Chondrocyte (in vitro differentiated cells): Measurements from ENCODE around the gene IVD. TPM values are rescaled to one million over a fixed set of nuclear protein-coding genes. Genes with fewer than 3 reads are reported as not detected.

ENCODE experiments used
- DNase-seq: peaks from one replicate; pipeline ENCODE4 v3.0.0; 2021; ENCODE audit warnings: mixed read lengths, low spot score
- H3K27ac Mint-ChIP-seq: one replicate; pipeline ENCODE4 v1.8.0; 2021; ENCODE audit warnings: mild to moderate bottlenecking, moderate library complexity, mixed read lengths; ENCODE audit not compliant: unreplicated experiment
- H3K27me3 Mint-ChIP-seq: 2 replicates; pipeline ENCODE4 v1.8.0; 2021; ENCODE audit warnings: low read depth, mixed read lengths
- H3K36me3 Mint-ChIP-seq: 2 replicates; pipeline ENCODE4 v1.8.0; 2021; ENCODE audit warnings: low read depth, mixed read lengths
- H3K4me1 Mint-ChIP-seq: 2 replicates; pipeline ENCODE4 v1.8.0; 2021; ENCODE audit warnings: low read depth, mild to moderate bottlenecking, mixed read lengths
- H3K4me3 Mint-ChIP-seq: one replicate; pipeline ENCODE4 v1.8.0; 2021; ENCODE audit warnings: mild to moderate bottlenecking, moderate library complexity, mixed read lengths; ENCODE audit not compliant: unreplicated experiment
- H3K9me3 Mint-ChIP-seq: 2 replicates; pipeline ENCODE4 v1.8.0; 2021; ENCODE audit warnings: low read depth, mixed read lengths
- total RNA-seq: library from RNA; stranded (reverse); gene quantifications from 3 replicates; pipeline ENCODE4 v1.2.1, GENCODE V29; 2021
- TF ChIP-seq, protein P1 (sequence below): fragments of 200-600 bp; sonication (generic); IDR thresholded peaks from 2 replicates; pipeline ENCODE4 v1.5.0; 2021; ENCODE audit warnings: antibody characterized with exemption, mild to moderate bottlenecking, moderate library complexity

IVD gene
- total RNA-seq, 1 donor from 2014 or later = 42.5 TPM

DNA sequence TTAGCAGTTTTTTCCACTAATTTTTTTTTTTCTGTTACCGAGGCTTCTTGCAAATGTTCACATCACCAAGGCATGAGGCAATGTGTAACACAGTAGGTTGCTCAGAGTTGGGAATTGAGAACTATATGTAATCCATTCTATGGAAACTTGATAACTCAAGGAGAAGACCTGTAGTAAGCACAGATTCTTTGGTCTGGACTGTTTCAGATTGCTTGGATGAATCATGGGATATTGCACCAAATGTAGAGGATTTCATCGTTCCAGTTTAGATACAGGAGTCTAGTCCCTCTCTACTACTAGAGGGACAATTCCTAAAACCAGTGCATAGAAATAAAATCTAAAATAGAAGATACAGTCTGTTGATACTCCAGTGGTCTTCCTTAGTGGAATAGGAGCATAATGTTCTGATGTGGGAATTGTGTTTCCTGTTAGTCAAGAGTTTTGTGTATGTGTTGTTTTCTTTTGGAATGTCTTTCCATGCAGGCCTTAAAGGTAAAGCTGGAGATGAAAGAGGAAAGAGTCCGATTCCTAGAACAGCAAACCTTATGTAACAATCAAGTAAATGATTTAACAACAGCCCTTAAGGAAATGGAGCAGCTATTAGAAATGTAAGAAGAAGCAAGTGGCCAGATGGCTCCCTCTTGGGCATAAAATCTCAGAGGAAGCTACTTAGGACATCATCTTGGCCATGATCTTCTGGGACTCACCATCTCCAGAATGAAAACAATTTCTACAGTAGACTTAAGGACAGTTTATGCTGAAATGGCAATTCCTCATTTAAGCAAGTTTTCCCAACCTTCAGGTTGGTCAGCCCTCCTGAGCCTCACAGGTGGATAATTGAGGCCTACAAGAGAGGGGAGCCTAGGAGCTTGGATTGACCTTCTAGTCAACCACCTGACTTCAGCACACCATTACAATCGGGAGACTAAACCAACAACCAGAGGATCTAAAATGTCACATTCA lies 12.3 kb upstream of the IVD start:
- H3K27me3 Mint-ChIP-seq = no peaks in the 10 kb centered on the region
- peaks cover 21% of the 10 kb centered on the region for H3K36me3 Mint-ChIP-seq
- H3K4me1 Mint-ChIP-seq = peaks cover 8% of the 10 kb centered on the region
- H3K9me3 Mint-ChIP-seq = no peaks in the 10 kb centered on the region
- H3K27ac Mint-ChIP-seq = peak overlapping the region; percentile 27
- DNase-seq = no peak
- no peak overlapping the region for H3K4me3 Mint-ChIP-seq
- TF ChIP-seq, protein P1, sequence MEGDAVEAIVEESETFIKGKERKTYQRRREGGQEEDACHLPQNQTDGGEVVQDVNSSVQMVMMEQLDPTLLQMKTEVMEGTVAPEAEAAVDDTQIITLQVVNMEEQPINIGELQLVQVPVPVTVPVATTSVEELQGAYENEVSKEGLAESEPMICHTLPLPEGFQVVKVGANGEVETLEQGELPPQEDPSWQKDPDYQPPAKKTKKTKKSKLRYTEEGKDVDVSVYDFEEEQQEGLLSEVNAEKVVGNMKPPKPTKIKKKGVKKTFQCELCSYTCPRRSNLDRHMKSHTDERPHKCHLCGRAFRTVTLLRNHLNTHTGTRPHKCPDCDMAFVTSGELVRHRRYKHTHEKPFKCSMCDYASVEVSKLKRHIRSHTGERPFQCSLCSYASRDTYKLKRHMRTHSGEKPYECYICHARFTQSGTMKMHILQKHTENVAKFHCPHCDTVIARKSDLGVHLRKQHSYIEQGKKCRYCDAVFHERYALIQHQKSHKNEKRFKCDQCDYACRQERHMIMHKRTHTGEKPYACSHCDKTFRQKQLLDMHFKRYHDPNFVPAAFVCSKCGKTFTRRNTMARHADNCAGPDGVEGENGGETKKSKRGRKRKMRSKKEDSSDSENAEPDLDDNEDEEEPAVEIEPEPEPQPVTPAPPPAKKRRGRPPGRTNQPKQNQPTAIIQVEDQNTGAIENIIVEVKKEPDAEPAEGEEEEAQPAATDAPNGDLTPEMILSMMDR = no peak

DNA sequence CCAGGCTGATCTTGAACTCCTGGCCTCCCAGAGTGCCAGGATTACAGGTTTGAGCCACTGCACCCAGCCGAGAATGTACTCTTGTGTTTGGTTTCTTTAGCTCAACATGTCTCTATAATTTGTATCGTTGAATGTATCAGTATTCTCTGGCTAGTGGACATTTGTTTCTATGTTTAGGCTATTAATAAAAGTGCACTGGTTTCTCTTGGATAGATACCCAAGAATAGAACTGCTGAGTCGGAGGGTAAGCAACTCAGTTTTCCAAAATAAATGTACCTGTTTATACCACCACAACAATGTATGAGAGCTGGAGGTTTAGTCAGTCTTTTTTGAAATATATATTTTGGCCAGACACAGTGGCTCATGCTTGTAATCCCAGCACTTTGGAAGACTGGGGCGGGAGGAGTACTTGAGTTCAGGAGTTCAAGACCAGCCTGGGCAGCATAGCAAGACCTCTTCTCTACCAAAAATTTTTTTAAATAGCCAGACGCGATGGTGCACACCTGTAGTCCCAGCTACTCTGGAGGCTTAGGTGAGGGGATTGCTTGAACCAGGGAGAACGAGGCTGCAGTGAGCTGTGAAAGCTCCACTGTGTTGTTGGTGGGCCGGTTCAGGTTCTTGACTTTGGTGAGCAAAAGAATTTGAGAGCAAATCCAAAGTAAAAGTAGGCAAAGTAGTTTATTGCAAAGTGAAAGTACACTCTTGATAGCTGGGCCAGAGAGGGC lies 7.7 kb upstream of the IVD start:
- H3K36me3 Mint-ChIP-seq = peaks cover 7% of the 10 kb centered on the region
- H3K4me1 Mint-ChIP-seq = no peaks in the 10 kb centered on the region
- no peaks in the 10 kb centered on the region for H3K27me3 Mint-ChIP-seq
- H3K9me3 Mint-ChIP-seq = no peaks in the 10 kb centered on the region
- no peak overlapping the region for H3K27ac Mint-ChIP-seq
- H3K4me3 Mint-ChIP-seq = no peak overlapping the region
- TF ChIP-seq, protein P1 = no peak
- no peak for DNase-seq

DNA sequence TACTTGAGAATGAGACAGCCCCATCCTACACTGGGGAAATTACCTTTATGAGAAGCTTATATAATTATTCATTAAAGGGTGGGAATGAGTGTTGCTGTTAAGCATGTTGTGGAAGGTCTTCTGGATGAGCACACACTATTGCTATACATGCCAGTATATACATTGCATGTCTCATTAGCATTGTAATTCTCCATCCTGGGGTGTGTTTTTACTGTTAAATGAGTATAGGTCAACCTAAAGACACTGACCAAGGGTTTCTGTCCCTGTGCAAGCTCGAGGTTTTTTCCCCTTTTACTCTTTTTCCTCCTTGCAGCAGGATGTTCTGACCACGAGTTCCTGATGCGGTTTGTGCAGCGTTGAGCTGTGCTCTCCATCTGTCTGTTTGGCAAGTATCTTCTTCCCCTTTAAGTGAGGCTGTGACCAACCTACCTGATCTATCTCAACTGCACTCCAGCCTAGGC lies 7.2 kb upstream of the IVD start:
- no peak overlapping the region for H3K27ac Mint-ChIP-seq
- H3K9me3 Mint-ChIP-seq = no peaks in the 10 kb centered on the region
- TF ChIP-seq, protein P1 = no peak
- H3K27me3 Mint-ChIP-seq = no peaks in the 10 kb centered on the region
- no peak for DNase-seq
- no peaks in the 10 kb centered on the region for H3K4me1 Mint-ChIP-seq
- peaks cover 4% of the 10 kb centered on the region for H3K36me3 Mint-ChIP-seq
- no peak overlapping the region for H3K4me3 Mint-ChIP-seq

DNA sequence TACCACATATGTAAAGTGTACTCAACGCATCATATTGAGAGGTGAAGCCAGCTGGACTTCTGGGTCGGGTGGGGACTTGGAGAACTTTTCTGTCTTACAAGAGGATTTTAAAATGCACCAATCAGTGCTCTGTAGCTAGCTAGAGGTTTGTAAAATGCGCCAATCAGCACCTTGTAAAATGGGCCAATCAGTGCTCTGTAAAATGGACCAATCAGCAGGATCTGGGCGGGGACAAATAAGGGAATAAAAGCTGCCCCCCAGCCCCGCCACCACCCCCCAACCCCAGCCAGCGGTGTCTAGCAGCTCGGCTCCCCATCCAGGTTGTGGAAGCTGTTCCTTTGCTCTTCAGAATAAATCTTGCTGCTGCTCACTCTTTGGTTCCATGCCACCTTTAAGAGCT lies 6.2 kb upstream of the IVD start:
- Mint-ChIP-seq H3K36me3 (no peaks in the 10 kb centered on the region), H3K27ac (no peak overlapping the region), H3K9me3 (no peaks in the 10 kb centered on the region), H3K4me3 (no peak overlapping the region), H3K4me1 (no peaks in the 10 kb centered on the region), H3K27me3 (no peaks in the 10 kb centered on the region)
- DNase-seq = no peak
- TF ChIP-seq, protein P1 = no peak

DNA sequence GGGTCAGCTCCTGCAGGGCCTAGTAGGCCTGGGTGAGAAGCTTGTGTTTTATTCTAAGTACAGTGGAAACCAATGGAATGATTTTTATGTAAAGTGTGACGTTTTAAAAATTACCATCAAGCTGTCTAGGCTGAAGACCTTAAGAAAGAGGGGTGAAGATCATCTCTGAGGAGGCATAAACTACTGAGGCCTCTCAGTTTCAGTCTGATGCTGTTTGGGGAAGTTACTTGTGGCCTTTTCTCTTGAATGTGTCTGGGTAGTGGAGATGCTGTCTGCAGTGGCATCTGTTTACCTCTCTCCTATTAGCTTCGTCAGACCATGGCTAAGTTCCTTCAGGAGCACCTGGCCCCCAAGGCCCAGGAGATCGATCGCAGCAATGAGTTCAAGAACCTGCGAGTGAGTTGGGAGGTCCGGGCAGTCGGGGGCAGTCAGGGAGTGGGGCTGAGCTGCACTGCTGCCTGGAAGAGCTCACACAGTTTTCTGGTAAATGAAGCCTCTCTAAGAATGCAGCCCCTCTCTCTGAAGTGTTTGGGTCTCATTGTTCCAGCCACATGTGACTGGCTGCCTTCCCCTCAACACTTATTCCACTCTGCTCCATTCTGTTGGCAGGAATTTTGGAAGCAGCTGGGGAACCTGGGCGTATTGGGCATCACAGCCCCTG lies 1.9 kb downstream of the IVD start:
- Mint-ChIP-seq H3K9me3 (no peaks in the 10 kb centered on the region), H3K27me3 (no peaks in the 10 kb centered on the region), H3K4me3 (peak overlapping the region; percentile 41), H3K36me3 (peaks cover 21% of the 10 kb centered on the region), H3K4me1 (peaks cover 26% of the 10 kb centered on the region), H3K27ac (no peak overlapping the region)
- DNase-seq = no peak
- TF ChIP-seq, protein P1 = no peak
